A549 (cell line): Measurements from ENCODE around the gene SIRT2. TPM values are rescaled to one million over a fixed set of nuclear protein-coding genes. Genes with fewer than 3 reads are reported as not detected.

Source experiments
- ATAC-seq, 2 experiments: fragments of 200-7000 bp in 1 of 2; fragments of >200 bp in 1 of 2; cut with Nextera tagmentation in 1 of 2; cut with Tn5 transposase in 1 of 2; 3 replicates each; pipeline versions ENCODE4 v1.8.0 to v1.9.1; 2018 to 2020; ENCODE audit warnings: mild to moderate bottlenecking in 1 of 2, moderate library complexity in 1 of 2
- CTCF ChIA-PET: fragments of 300-600 bp; sonication (Branson Sonifier 250); formaldehyde crosslinking; extraction: SDS; loops from one replicate; lab custom pipeline; 2021; ENCODE audit warnings: antibody characterized with exemption, inconsistent platforms; lab: Yijun Ruan, JAX
- POLR2A ChIA-PET: fragments of 350-600 bp; formaldehyde crosslinking; extraction: SDS; loops from one replicate; lab custom pipeline; 2021; ENCODE audit warnings: antibody characterized with exemption, inconsistent platforms; lab: Yijun Ruan, JAX
- DNase-seq, 2 experiments: peaks; one replicate each; pipeline versions ENCODE4 v3.0.0 to v3.0.0-alpha.2; 2011 to 2016; ENCODE audit warnings: low read depth in 1 of 2, low spot score in 1 of 2
- FAIRE-seq: peaks from 2 replicates; lab custom pipeline; 2011; peaks lifted over from hg19 to GRCh38; lab: Jason Lieb, UNC
- H3K27ac ChIP-seq, 2 experiments: fragments of >200 bp; sonication (Bioruptor Twin); formaldehyde crosslinking; 3 replicates each; pipeline ENCODE4 v1.5.1; 2016 to 2017
- H3K4me1 ChIP-seq: fragments of >200 bp; sonication (Bioruptor Twin); formaldehyde crosslinking; 3 replicates; pipeline ENCODE4 v1.6.1; 2016
- H3K4me2 ChIP-seq: fragments of >200 bp; sonication (Bioruptor Twin); formaldehyde crosslinking; 3 replicates; pipeline ENCODE4 v1.6.1; 2016
- H3K4me3 ChIP-seq: fragments of >200 bp; sonication (Bioruptor Twin); formaldehyde crosslinking; 3 replicates; pipeline ENCODE4 v1.5.1; 2016
- H3K9me3 ChIP-seq: fragments of >200 bp; sonication (Bioruptor Twin); formaldehyde crosslinking; 3 replicates; pipeline ENCODE4 v1.6.1; 2016
- CEBPB ChIP-seq, 2 experiments: fragments of >200 bp in 1 of 2; sonication (Bioruptor Twin) in 1 of 2; formaldehyde crosslinking in 1 of 2; IDR thresholded peaks; 2 replicates each; pipeline ENCODE4 v1.6.1; 2012 to 2016
- CHD4 ChIP-seq: fragments of 200-600 bp; sonication (generic); IDR thresholded peaks from 2 replicates; pipeline ENCODE4 v1.6.1; 2016; ENCODE audit warnings: antibody characterized with exemption, mild to moderate bottlenecking, borderline replicate concordance
- ESRRA ChIP-seq: fragments of 150-350 bp; IDR thresholded peaks from 2 replicates; pipeline ENCODE4 v1.6.1; 2014; ENCODE audit warnings: mild to moderate bottlenecking, low read length, borderline replicate concordance
- FOSB ChIP-seq: fragments of 250-450 bp; sonication (Bioruptor Pico); IDR thresholded peaks from 2 replicates; pipeline ENCODE4 v1.5.0; 2020; ENCODE audit warnings: mild to moderate bottlenecking, moderate library complexity
- FOSL2 ChIP-seq, 2 experiments: fragments of 450-650 bp in 1 of 2; fragments of >200 bp in 1 of 2; sonication (Bioruptor Twin) in 1 of 2; formaldehyde crosslinking; IDR thresholded peaks; 2 replicates each; pipeline versions ENCODE4 v1.5.0 to v1.6.1; 2016 to 2020; ENCODE audit warnings: mild to moderate bottlenecking in 1 of 2, moderate library complexity in 1 of 2
- GATA3 ChIP-seq: IDR thresholded peaks from 2 replicates; pipeline ENCODE4 v1.6.1; 2012; ENCODE audit warnings: borderline replicate concordance
- HOXA7 ChIP-seq: fragments of 250-450 bp; sonication (Bioruptor Pico); IDR thresholded peaks from 2 replicates; pipeline ENCODE4 v1.5.0; 2020; ENCODE audit warnings: mild to moderate bottlenecking, moderate library complexity
- JUN ChIP-seq, 2 experiments: fragments of >200 bp; sonication (Bioruptor Twin); formaldehyde crosslinking; IDR thresholded peaks; 2 replicates in 1 of 2; 3 replicates in 1 of 2; pipeline ENCODE4 v1.6.1; 2016 to 2017
- NFE2L2 ChIP-seq: fragments of 150-350 bp; conservative IDR thresholded peaks from 2 replicates; pipeline ENCODE4 v1.6.1; 2014; ENCODE audit warnings: low read length
- NPAS2 ChIP-seq: fragments of 250-450 bp; sonication (Bioruptor Pico); IDR thresholded peaks from 2 replicates; pipeline ENCODE4 v1.8.0; 2022; ENCODE audit warnings: mild to moderate bottlenecking, moderate library complexity, borderline replicate concordance
- NR3C1 ChIP-seq: fragments of >200 bp; sonication (Bioruptor Twin); formaldehyde crosslinking; IDR thresholded peaks from 3 replicates; pipeline ENCODE4 v1.6.1; 2017
- PHF8 ChIP-seq: fragments of 200-600 bp; sonication (generic); IDR thresholded peaks from 2 replicates; pipeline ENCODE4 v1.6.1; 2016; ENCODE audit warnings: low read depth, mild to moderate bottlenecking, antibody characterized with exemption, moderate library complexity, borderline replicate concordance
- POLR2AphosphoS2 ChIP-seq: conservative IDR thresholded peaks from 2 replicates; pipeline ENCODE4 v1.6.1; 2012; ENCODE audit warnings: low read length, improper control_type of control experiment, inconsistent platforms
- RNF2 ChIP-seq: fragments of 200-600 bp; sonication (generic); IDR thresholded peaks from 2 replicates; pipeline ENCODE4 v1.6.1; 2016; ENCODE audit warnings: low read depth, mild to moderate bottlenecking, antibody characterized with exemption, moderate library complexity, borderline replicate concordance
- TFCP2L1 ChIP-seq: fragments of 250-450 bp; sonication (Bioruptor Pico); IDR thresholded peaks from 2 replicates; pipeline ENCODE4 v1.5.0; 2021; ENCODE audit warnings: mild to moderate bottlenecking
- TP53 ChIP-seq: fragments of 250-450 bp; sonication (Bioruptor Pico); IDR thresholded peaks from 2 replicates; pipeline ENCODE4 v1.5.0; 2021; ENCODE audit warnings: mild to moderate bottlenecking, moderate library complexity
- ZSCAN20 ChIP-seq: fragments of 250-450 bp; sonication (Bioruptor Pico); IDR thresholded peaks from 2 replicates; pipeline ENCODE4 v1.8.0; 2022; ENCODE audit warnings: mild to moderate bottlenecking, moderate library complexity
- WGBS: methylation state at CpG from one replicate; pipeline ENCODE4 v1.1.6; 2017; ENCODE audit errors: missing lambda C conversion rate; 5-methylcytosine and 5-hydroxymethylcytosine counted together
- polyA plus RNA-seq, 4 experiments: library from polyadenylated mRNA; depleted of rRNA in 3 of 4; stranded (reverse); fragments of >200 nt; fragmentation: RNase III in 1 of 4; extraction: RNeasy Plus Mini Kit Qiagen cat#74134 plus additional on column Dnase treatment in 1 of 4; gene quantifications; 2 replicates in 3 of 4; 3 replicates in 1 of 4; pipeline ENCODE4 v1.2.3, GENCODE V29; 2011 to 2017
- TF ChIP-seq, protein P1 (sequence below): fragments of 250-450 bp; sonication (Bioruptor Pico); IDR thresholded peaks from 2 replicates; pipeline ENCODE4 v1.5.0; 2021; ENCODE audit warnings: mild to moderate bottlenecking, moderate library complexity, borderline replicate concordance
- TF ChIP-seq, protein P2 (sequence below): IDR thresholded peaks from 2 replicates; pipeline ENCODE4 v1.6.1; 2012
- TF ChIP-seq, protein P3 (sequence below): fragments of 200-600 bp; sonication (generic); IDR thresholded peaks from 2 replicates; pipeline ENCODE4 v1.6.1; 2016; ENCODE audit warnings: antibody characterized with exemption, mild to moderate bottlenecking, moderate library complexity
- TF ChIP-seq, protein P4 (sequence below): fragments of 150-350 bp; IDR thresholded peaks from 2 replicates; pipeline ENCODE4 v1.6.1; 2014; ENCODE audit warnings: low read depth, mild to moderate bottlenecking, low read length
- TF ChIP-seq, protein P5 (sequence below): fragments of 450-650 bp; IDR thresholded peaks from 2 replicates; pipeline ENCODE4 v1.6.1; 2014; ENCODE audit warnings: antibody characterized with exemption

SIRT2 gene
- polyA plus RNA-seq, 2 of the 4 experiments (the other 2 are of a cell fraction), result 28.6 to 30.4 TPM

DNA sequence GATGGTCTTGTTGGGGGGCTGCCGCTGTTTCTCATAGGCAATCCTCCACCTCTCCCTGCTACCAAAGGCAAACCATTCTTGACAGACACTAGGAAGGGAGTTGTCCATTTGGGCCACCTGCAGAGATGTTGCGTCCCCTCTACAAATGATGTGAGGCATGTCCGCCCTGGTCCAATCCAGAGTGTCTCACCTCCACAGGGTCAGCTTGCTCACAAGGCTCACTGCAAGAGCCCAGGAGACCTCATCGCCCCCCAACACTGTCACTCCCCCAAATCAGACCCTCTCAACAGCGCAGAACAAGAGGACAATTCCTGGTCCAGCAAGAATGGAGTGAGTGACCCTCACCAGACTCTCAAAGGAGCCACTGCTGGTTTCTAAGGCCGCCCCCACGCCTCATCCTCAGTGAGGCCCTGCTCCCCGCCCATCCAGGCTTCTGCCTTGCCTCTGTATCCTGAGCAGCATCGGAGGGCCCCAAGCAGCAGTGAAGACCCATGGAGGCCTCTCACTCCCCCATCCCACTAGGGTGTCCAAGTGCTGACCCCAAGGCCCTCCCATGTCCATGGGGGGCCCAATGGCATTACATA is 56.2 kb downstream of the SIRT2 start:
- ChIA-PET CTCF (interaction anchor here (1.0 to 1.9 kb wide), 5 partner anchors 8 to 87 kb away, joined by 3 to 10 read pairs (median 4); partner anchors contain the start of genes MRPS12 and SARS2), POLR2A (no interaction called here)
- Histone ChIP-seq H3K4me2 (no peak overlapping the region), H3K4me1 (peaks cover 92% of the 10 kb centered on the region), H3K27ac (no peak overlapping the region), H3K9me3 (no peaks in the 10 kb centered on the region), H3K4me3 (no peak overlapping the region)
- FAIRE-seq (no peak), DNase-seq (peak; percentile 8 to 13), ATAC-seq (no peak)
- TF ChIP-seq NPAS2 (CRISPR knock-in tag) (no peak), HOXA7 (CRISPR knock-in tag) (no peak), POLR2AphosphoS2 (0 out of 2 replicates have a peak, but pooled peaks have one; percentile 36), NFE2L2 (no peak), GATA3 (no peak), TFCP2L1 (peak; percentile 57; the same call in 1 of the 2 replicates), ESRRA (no peak), RNF2 (no peak)
- TF ChIP-seq, protein P1, sequence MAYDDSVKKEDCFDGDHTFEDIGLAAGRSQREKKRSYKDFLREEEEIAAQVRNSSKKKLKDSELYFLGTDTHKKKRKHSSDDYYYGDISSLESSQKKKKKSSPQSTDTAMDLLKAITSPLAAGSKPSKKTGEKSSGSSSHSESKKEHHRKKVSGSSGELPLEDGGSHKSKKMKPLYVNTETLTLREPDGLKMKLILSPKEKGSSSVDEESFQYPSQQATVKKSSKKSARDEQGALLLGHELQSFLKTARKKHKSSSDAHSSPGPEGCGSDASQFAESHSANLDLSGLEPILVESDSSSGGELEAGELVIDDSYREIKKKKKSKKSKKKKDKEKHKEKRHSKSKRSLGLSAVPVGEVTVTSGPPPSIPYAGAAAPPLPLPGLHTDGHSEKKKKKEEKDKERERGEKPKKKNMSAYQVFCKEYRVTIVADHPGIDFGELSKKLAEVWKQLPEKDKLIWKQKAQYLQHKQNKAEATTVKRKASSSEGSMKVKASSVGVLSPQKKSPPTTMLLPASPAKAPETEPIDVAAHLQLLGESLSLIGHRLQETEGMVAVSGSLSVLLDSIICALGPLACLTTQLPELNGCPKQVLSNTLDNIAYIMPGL (CRISPR knock-in tag), result no peak
- TF ChIP-seq, protein P2, sequence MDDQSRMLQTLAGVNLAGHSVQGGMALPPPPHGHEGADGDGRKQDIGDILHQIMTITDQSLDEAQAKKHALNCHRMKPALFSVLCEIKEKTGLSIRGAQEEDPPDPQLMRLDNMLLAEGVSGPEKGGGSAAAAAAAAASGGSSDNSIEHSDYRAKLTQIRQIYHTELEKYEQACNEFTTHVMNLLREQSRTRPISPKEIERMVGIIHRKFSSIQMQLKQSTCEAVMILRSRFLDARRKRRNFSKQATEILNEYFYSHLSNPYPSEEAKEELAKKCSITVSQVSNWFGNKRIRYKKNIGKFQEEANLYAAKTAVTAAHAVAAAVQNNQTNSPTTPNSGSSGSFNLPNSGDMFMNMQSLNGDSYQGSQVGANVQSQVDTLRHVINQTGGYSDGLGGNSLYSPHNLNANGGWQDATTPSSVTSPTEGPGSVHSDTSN, result no peak
- TF ChIP-seq, protein P3, sequence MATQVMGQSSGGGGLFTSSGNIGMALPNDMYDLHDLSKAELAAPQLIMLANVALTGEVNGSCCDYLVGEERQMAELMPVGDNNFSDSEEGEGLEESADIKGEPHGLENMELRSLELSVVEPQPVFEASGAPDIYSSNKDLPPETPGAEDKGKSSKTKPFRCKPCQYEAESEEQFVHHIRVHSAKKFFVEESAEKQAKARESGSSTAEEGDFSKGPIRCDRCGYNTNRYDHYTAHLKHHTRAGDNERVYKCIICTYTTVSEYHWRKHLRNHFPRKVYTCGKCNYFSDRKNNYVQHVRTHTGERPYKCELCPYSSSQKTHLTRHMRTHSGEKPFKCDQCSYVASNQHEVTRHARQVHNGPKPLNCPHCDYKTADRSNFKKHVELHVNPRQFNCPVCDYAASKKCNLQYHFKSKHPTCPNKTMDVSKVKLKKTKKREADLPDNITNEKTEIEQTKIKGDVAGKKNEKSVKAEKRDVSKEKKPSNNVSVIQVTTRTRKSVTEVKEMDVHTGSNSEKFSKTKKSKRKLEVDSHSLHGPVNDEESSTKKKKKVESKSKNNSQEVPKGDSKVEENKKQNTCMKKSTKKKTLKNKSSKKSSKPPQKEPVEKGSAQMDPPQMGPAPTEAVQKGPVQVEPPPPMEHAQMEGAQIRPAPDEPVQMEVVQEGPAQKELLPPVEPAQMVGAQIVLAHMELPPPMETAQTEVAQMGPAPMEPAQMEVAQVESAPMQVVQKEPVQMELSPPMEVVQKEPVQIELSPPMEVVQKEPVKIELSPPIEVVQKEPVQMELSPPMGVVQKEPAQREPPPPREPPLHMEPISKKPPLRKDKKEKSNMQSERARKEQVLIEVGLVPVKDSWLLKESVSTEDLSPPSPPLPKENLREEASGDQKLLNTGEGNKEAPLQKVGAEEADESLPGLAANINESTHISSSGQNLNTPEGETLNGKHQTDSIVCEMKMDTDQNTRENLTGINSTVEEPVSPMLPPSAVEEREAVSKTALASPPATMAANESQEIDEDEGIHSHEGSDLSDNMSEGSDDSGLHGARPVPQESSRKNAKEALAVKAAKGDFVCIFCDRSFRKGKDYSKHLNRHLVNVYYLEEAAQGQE, result no peak
- WGBS, result 95% methylated on average over 9 of the region's 9 CpGs

DNA sequence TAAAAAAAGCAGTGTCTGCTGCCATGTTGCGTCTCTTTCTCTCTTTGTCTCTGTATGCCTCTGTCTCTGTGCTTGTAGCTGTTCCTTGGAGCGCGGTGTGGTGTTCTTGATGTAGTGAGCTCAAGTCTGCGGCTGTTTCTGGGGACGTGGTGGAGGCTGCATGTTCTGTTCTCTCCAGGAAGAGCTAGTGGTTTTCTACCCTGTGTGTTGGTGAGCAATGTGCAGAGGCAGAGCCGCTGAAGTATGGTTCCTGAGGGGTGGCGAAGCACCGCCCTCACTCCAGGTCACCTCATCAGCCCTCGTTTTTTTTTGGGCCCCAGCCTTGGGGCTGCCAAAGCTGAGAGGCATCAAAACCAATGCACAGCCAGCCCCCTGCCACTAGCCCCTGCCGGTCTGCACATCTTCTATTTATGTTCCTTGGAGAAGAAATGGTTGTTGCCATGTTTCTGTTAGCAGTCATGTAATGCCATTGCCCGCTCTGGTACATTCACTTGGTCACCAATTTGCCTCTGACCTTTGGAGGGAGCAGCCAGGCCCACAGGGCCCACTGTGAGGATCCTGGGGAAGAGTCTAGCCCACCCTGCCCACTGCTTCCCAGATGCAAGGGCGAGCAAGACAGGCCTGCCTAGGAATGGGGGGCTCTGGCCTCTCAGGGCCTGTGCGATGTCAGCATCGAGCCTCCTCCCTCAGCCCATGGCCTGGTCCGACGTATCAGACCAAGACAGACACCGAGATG is 56.8 kb downstream of the SIRT2 start:
- CTCF ChIA-PET, result interaction anchor here (0.6 to 1.6 kb wide), 6 partner anchors 9 to 46 kb away, joined by 3 to 7 read pairs (median 3); partner anchors contain the start of gene ECH1
- ATAC-seq, result peak in 1 of 2 experiments; percentile 0; a peak in 1 of 6 replicates
- Histone ChIP-seq H3K4me3 (no peak overlapping the region), H3K4me1 (peaks cover 92% of the 10 kb centered on the region), H3K9me3 (no peaks in the 10 kb centered on the region), H3K27ac (no peak overlapping the region), H3K4me2 (no peak overlapping the region)
- TF ChIP-seq NR3C1, result no peak
- TF ChIP-seq, protein P2, result no peak
- TF ChIP-seq, protein P4, sequence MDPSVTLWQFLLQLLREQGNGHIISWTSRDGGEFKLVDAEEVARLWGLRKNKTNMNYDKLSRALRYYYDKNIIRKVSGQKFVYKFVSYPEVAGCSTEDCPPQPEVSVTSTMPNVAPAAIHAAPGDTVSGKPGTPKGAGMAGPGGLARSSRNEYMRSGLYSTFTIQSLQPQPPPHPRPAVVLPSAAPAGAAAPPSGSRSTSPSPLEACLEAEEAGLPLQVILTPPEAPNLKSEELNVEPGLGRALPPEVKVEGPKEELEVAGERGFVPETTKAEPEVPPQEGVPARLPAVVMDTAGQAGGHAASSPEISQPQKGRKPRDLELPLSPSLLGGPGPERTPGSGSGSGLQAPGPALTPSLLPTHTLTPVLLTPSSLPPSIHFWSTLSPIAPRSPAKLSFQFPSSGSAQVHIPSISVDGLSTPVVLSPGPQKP, result no peak
- TF ChIP-seq ZSCAN20, result no peak
- no peak; the same call in 1 of the 2 replicates for TF ChIP-seq TP53 (CRISPR knock-in tag)
- TF ChIP-seq FOSL2 (IDR thresholded peaks at IDR 0.05), result no peak
- peak; percentile 3; the same call in 1 of the 2 replicates for TF ChIP-seq FOSL2 (CRISPR knock-in tag; IDR thresholded peaks at IDR 0.05)
- TF ChIP-seq, protein P5, sequence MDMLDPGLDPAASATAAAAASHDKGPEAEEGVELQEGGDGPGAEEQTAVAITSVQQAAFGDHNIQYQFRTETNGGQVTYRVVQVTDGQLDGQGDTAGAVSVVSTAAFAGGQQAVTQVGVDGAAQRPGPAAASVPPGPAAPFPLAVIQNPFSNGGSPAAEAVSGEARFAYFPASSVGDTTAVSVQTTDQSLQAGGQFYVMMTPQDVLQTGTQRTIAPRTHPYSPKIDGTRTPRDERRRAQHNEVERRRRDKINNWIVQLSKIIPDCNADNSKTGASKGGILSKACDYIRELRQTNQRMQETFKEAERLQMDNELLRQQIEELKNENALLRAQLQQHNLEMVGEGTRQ, result no peak
- TF ChIP-seq CHD4, result no peak
- no peak for TF ChIP-seq PHF8
- TF ChIP-seq FOSB (CRISPR knock-in tag), result no peak
- 0 out of 5 replicates have a peak, but pooled peaks of 1 of the 2 experiments have one; percentile 42 for TF ChIP-seq JUN (IDR thresholded peaks at IDR 0.05)
- peak; percentile 44 for TF ChIP-seq POLR2AphosphoS2
- no peak for TF ChIP-seq CEBPB (IDR thresholded peaks at IDR 0.05)
- POLR2A ChIA-PET, result interaction anchor here (0.7 to 3.3 kb wide), 3 partner anchors 9 to 48 kb away, joined by 3 to 22 read pairs (median 3); partner anchors contain the start of gene ECH1
- no peak for FAIRE-seq
- 96% methylated on average over 17 of the region's 17 CpGs for WGBS
- DNase-seq, result peak; percentile 12 to 23
